Dermis blood vessel endothelial cell (primary cell): ENCODE data around the gene PWP1. TPM values are rescaled to one million over a fixed set of nuclear protein-coding genes. Genes with fewer than 3 reads are reported as not detected.
"Not testable (repeated sequence)": the region's sequence is repeated elsewhere in the genome, so short reads cannot be mapped to it uniquely, and the experiment has no call there.

Experiments used
- DNase-seq: peaks from one replicate; pipeline ENCODE4 v3.0.0; 2010
- total RNA-seq: library from RNA; depleted of rRNA; stranded (reverse); fragments of >200 nt; gene quantifications from 2 replicates; pipeline ENCODE4 v1.2.3, GENCODE V29; 2014

The PWP1 gene
- total RNA-seq, 1 donor from 2014 or later, result 118 TPM

DNA sequence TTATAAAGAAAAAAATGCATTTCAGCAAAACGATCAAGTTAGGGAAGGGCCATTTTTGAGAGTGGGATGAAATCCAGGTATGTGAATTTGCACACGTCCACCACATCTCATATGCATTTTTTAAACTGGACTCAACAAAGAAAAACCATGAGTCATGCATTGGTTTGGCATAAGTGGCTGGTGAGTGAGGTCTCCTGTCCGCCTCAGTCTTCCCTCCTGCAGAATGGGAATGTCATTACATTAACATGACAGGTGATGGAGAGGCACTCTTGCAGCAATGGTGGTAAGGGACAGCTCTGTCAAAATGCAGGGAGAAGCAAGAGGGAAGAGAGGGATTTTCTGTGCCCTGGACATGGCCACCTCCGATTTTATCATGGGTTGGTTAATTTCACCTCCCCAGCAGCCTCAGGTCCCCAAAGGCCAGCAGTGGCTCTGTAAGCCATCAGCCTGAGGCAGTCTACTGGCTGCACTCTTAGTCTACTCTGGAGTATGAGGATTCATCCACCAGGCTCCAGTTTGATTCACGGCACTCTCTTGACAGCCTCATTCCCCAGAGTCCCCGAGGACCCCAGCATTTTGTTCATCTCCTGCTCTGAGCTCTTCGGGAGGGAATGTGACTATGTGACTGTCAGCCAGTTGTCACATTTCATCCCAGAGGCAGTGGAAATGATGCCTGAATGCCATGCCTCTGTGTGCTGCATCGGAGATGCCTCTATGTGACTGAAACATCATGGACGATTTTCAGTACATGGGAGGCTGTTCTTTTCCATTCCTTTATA is 17.1 kb upstream of the PWP1 start:
- no peak for DNase-seq

- DNase-seq, result no peak
Measured at GRCh38 chr12:107669946-107670345, 15.7 kb upstream of the PWP1 start.

DNA sequence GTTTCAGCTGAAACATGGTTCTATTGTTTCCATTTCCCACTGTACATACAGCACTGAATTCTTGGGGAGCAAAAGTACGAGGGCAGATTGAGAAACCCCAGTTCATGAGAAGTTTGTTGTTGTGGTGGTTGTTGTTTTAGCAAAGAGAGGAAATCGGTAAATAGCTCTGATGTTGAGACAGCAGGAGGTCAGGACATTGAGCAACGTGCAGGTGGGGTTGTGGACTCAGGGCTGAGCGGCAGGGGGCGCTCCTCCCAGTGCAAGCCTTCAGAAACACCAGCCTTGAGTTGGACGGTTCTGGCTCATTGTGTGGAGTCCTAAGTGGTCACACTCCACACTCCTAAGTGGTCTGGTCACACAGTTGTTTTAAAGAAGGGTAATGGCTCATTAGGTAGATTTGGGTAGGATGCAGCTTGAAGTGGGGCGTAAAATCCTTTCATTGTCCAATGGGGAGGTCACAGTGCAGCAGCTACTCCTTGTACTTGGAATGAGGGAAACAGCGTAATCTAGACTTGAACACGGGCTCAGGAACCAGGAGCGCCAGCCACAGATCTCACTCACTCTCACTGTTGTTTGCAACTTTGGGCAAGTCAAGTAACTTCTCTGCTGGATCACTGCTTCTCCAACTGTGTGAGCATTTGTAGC is 14.5 kb upstream of the PWP1 start:
- peak; percentile 65 for DNase-seq

- DNase-seq, result no peak
Measured at GRCh38 chr12:107677671-107678070, 7.9 kb upstream of the PWP1 start.

- no peak for DNase-seq
Measured at GRCh38 chr12:107679336-107679735, 6.3 kb upstream of the PWP1 start.

GRCh38 chr12:107681455-107681835 is 4.2 kb upstream of the PWP1 start:
- no peak for DNase-seq

DNA sequence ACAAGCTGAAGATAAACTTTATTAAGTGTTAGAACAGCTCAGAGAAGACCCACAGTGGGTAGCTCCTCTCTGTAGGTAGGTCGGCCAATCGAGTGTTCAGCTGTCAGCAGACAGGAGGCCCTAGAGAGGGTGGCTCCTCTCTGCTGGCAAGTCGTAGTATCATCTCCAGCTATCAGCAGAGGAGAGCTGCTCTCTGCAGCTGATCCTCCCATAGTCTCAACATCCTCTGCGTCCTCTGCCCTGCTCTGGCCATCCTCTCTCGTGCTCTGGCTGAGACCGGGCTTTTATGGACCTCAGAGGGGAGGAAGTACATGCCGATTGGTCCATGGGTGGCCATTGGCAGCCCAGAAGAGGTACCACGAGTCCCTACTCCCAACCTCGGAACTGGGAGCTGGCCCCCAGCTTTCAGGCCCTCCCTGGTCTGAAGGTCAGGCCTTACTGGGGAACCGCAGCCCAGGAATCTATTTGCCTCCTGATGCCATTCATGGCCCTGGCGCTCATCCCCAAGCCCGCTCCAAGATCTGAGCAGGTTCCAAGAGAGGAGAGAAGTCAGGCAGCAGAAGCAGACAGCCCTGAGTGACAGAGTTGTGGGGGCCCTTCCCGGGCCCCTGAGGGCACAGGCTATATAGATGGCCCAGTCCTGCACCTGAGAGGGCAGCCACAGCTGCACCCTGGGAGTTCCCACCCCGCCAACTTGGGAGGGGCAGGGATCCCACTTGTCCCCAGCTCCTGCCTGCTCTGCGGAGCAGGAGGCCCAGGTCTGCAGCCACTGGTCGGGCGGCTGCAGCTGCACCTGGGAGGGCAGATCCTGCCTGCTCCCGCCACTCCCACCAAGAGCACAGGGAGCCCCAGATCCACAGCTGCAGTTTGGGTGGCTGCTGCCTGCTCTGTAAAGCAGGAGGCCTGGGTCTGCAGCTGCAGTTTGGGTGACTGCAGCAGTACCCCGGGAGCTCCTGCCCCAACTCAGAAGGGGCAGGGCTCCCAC is 3.5 kb upstream of the PWP1 start:
- DNase-seq, result no peak

DNA sequence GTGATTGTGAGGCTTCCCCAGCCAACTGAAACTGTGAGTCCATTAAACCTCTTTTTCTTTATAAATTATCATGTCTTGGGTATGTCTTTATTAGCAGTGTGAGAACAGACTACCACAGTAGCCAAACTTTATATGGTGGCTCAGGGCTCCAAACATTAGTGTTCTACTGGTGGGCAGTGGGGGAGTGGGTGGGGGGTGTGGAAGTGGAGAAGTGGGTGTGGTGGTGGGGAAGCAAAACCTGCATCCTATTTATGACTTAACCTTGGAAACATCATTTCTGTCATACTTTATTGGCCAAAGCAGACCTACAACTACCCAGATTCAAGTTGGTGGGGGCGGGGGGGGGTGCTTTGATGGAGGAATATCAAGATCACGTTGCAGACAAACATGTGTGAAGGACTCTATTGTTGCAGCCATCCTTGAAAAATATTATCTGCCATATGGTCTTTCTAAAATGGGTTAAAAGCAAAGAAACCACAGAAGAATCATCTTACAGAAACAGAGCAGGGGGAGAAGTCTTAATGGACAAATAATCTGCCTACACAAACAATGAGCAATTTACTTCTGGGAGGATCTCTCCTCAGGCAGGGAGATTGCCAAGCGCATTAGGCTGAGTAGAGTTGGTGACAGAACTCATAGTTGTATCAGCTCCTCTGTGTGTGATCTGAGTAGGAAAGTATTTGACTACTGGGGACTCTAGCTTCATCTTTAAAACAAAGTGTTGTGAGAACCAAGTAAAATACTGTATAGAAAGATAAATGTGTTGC is 1.4 kb upstream of the PWP1 start:
- no peak for DNase-seq

GRCh38 chr12:107684990-107685359 is 624 bp upstream of the PWP1 start:
- peak; percentile 48 for DNase-seq

DNA sequence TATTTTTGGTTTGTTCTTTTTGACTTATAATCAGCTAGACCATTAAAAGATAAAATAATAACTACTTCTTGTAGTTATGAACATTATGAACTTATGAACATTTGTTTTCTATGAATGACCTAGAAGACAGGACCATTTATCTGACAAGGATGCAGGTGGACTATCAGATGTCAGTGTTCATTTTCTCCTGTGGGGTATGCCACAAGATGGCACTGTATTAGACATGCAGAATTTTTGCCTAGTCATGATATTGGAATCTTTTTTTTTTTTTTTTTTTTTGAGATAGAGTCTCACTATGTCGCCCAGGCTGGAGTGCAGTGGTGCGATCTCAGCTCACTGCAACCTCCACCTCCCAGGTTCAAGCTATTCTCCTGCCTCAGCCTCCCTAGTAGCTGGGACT is 10.2 kb downstream of the PWP1 start:
- DNase-seq, result peak; percentile 57

- no peak for DNase-seq
Measured at GRCh38 chr12:107702106-107702505, 16.5 kb downstream of the PWP1 start.

GRCh38 chr12:107704041-107704440 is 18.4 kb downstream of the PWP1 start:
- DNase-seq, result no peak

- DNase-seq, result not testable (repeated sequence)
Measured at GRCh38 chr12:107705522-107705921, 19.9 kb downstream of the PWP1 start.

GRCh38 chr12:107715780-107716179 is 30.2 kb downstream of the PWP1 start:
- DNase-seq, result no peak

DNA sequence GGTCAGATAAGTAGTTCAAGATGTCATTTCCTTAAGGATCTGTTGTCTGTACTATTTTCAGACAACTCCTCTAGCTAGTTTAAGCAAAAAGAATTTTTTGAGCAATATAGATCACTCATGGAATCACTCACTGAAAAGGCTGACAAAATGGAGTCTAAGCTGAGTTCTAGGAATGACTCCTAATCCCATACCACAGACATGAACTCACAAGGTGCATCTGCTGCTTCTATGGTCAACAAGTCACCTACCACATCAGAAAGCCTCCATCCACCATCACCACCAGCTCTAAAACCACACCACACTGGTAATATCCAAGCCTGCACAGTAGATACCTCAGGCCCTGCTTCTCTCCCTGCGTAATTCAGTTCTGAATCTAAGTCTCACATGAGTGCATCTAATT is 33.0 kb downstream of the PWP1 start:
- DNase-seq, result no peak

- DNase-seq, result not testable (repeated sequence)
Measured at GRCh38 chr12:107727327-107727726, 41.7 kb downstream of the PWP1 start.

DNA sequence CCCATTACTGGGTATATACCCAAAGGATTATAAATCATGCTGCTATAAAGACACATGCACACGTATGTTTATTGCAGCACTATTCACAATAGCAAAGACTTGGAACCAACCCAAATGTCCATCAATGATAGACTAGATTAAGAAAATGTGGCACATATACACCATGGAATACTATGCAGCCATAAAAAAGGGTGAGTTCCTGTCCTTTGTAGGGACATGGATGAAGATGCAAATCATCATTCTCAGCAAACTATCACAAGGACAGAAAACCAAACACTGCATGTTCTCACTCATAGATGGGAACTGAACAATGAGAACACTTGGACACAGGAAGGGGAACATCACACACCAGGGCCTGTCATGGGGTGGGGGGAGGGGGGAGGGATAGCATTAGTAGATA is 42.1 kb downstream of the PWP1 start:
- DNase-seq, result not testable (repeated sequence)

- no peak for DNase-seq
Measured at GRCh38 chr12:107730618-107731341, 45.2 kb downstream of the PWP1 start.

DNA sequence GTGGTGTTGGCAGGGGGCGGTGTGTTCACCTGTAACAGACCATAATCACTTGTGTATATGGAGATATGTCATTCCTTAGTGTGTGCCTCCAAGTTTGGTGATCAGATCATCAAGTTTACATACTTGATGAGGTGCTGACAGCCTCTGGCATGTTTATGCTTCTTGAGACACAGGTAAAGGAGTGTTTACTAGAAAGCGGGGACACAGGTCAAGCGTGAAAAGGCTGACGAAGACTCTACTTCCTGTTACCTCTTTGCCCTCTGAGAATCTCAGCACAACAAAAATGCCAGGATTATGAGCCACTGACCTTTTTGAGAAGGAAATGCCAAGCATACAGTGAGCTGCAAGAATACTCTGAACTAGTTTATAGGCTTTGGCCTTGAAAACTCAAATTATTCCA is 45.8 kb downstream of the PWP1 start:
- peak; percentile 37 for DNase-seq

- no peak for DNase-seq
Measured at GRCh38 chr12:107732365-107732764, 46.8 kb downstream of the PWP1 start.

DNA sequence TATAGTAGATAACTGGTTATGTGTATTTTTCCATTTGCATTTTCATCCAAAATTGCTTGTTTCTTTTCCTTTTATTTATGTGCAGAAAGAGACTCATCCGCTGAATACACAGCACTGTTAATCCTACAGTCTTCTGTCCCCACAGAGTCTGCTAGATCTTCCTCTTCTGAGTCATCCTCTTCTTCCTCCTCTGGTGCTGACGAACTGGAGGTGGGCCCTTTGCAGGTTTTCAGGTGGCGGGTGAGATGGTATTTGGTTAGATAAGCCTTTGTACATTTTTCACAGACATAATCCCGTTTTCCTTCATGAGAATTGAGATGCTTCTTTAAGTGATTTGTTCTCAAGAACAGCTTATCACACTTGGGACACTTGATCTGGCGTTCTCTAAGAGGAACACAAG is 48.5 kb downstream of the PWP1 start:
- no peak for DNase-seq

DNA sequence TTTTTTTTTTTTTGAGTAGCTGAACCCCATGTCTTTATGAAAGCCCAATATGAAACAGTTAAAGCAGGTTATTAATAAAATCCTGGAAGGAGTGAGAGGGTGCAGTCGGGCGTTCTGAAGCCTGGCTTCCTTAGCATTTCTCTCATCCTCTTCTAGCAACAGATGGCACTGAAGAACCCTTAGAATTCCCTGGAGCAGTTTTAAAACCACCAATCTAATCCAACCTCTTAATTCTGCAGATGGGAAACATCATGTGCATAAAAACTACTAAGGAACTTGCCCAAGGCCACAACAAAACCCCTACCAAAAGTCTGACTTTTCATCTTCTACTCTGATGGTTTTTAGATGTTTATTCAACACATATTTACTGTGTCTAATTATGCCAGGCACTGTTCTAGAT is 50.2 kb downstream of the PWP1 start:
- DNase-seq, result no peak
